Measurements from ENCODE around the gene ORM1. TPM values are rescaled to one million over a fixed set of nuclear protein-coding genes. Genes with fewer than 3 reads are reported as not detected.

The ORM1 gene
- total RNA-seq, 1 donor: not detected

- no peak overlapping the region for H3K4me3 ChIP-seq (ENCODE audit: low read depth, low read length)
- DNase-seq (ENCODE audit: low read depth): no peak
- no peak for TF ChIP-seq CTCF (IDR thresholded peaks at IDR 0.05; ENCODE audit: insufficient read depth, low read length)
These were observed 8.5 kb upstream of the ORM1 start for GRCh38 chr9:114314256-114314867.

- DNase-seq (ENCODE audit: low read depth): peak; percentile 33
- no peak for TF ChIP-seq CTCF (IDR thresholded peaks at IDR 0.05; ENCODE audit: insufficient read depth, low read length)
- H3K4me3 ChIP-seq (ENCODE audit: low read depth, low read length): no peak overlapping the region
These were observed 7.8 kb upstream of the ORM1 start for GRCh38 chr9:114314881-114315722.

GRCh38 chr9:114315723-114316363 lies 7.1 kb upstream of the ORM1 start:
- TF ChIP-seq CTCF (IDR thresholded peaks at IDR 0.05; ENCODE audit: insufficient read depth, low read length): no peak

GRCh38 chr9:114316605-114317230 lies 6.2 kb upstream of the ORM1 start:
- TF ChIP-seq CTCF (IDR thresholded peaks at IDR 0.05; ENCODE audit: insufficient read depth, low read length): no peak
- no peak for DNase-seq (ENCODE audit: low read depth)
- no peak overlapping the region for H3K4me3 ChIP-seq (ENCODE audit: low read depth, low read length)

More at GRCh38 chr9:114315723-114316363, 7.1 kb upstream of the ORM1 start:
- H3K4me3 ChIP-seq (ENCODE audit: low read depth, low read length): no peak overlapping the region
- no peak for DNase-seq (ENCODE audit: low read depth)

- TF ChIP-seq CTCF (IDR thresholded peaks at IDR 0.05; ENCODE audit: insufficient read depth, low read length): no peak
- DNase-seq (ENCODE audit: low read depth): peak; percentile 87
These were observed 5.1 kb upstream of the ORM1 start for GRCh38 chr9:114317665-114318357.

GRCh38 chr9:114318416-114318815 lies 4.5 kb upstream of the ORM1 start:
- DNase-seq (ENCODE audit: low read depth): no peak
- no peak for TF ChIP-seq CTCF (IDR thresholded peaks at IDR 0.05; ENCODE audit: insufficient read depth, low read length)
- H3K4me3 ChIP-seq (ENCODE audit: low read depth, low read length): no peak overlapping the region

More at GRCh38 chr9:114317665-114318357, 5.1 kb upstream of the ORM1 start:
- H3K4me3 ChIP-seq (ENCODE audit: low read depth, low read length): no peak overlapping the region

All from fibroblast of the aortic adventitia (primary cell).